Bronchial epithelial cell (primary cell): ENCODE results near the gene SELPLG. TPM values are rescaled to one million over a fixed set of nuclear protein-coding genes. Genes with fewer than 3 reads are reported as not detected.

Source experiments
- DNase-seq: peaks from one replicate; pipeline ENCODE4 v3.0.0-alpha.2; 2010; ENCODE audit warnings: low read depth
- FAIRE-seq: peaks from 2 replicates; lab custom pipeline; 2011; peaks lifted over from hg19 to GRCh38; lab: Jason Lieb, UNC
- H3K27me3 ChIP-seq: 2 replicates; pipeline ENCODE4 v1.5.1; 2011; ENCODE audit warnings: low read length; ENCODE audit not compliant: control insufficient read depth, insufficient read depth
- H3K36me3 ChIP-seq: 2 replicates; pipeline ENCODE4 v1.5.1; 2011; ENCODE audit warnings: low read length; ENCODE audit not compliant: control insufficient read depth, insufficient read depth
- H3K4me3 ChIP-seq: 2 replicates; pipeline ENCODE4 v1.5.1; 2011; ENCODE audit warnings: mild to moderate bottlenecking, low read depth, low read length, control low read depth
- total RNA-seq: library from RNA; depleted of rRNA; stranded (reverse); fragments of >200 nt; gene quantifications from 2 replicates; pipeline ENCODE4 v1.2.1, GENCODE V29; 2014
- TF ChIP-seq, protein P1 (sequence below): IDR thresholded peaks from 2 replicates; pipeline ENCODE4 v1.5.1; 2011; ENCODE audit warnings: mild to moderate bottlenecking, moderate library complexity, low read length, control low read depth, inconsistent platforms; ENCODE audit not compliant: insufficient read depth, severe bottlenecking

SELPLG gene
- total RNA-seq, 1 donor from 2014 or later = under 0.01 TPM

DNA sequence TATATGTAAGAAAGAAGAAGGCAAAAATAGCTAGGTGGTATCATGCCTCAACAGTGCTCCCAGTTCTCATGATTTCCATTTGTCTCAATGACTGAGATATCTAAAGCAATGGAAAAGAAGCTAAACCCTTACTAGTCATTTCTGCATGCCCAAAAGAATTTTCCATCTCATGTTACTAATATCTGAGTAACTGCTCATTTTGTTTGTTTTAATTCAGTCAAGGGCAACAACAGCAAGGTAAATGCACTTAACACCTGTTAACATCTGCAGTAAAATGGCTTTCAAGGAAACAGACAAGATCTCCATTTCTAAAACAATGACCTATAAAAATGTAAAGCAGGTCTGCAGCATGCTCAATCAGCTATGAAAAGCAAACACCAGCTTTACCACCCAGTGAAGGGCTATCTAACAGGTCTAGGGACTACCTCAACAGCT is 19.4 kb upstream of the SELPLG start:
- no peak for FAIRE-seq
- no peak for DNase-seq
- TF ChIP-seq, protein P1, sequence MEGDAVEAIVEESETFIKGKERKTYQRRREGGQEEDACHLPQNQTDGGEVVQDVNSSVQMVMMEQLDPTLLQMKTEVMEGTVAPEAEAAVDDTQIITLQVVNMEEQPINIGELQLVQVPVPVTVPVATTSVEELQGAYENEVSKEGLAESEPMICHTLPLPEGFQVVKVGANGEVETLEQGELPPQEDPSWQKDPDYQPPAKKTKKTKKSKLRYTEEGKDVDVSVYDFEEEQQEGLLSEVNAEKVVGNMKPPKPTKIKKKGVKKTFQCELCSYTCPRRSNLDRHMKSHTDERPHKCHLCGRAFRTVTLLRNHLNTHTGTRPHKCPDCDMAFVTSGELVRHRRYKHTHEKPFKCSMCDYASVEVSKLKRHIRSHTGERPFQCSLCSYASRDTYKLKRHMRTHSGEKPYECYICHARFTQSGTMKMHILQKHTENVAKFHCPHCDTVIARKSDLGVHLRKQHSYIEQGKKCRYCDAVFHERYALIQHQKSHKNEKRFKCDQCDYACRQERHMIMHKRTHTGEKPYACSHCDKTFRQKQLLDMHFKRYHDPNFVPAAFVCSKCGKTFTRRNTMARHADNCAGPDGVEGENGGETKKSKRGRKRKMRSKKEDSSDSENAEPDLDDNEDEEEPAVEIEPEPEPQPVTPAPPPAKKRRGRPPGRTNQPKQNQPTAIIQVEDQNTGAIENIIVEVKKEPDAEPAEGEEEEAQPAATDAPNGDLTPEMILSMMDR = no peak
- Histone ChIP-seq H3K36me3 (peaks cover 17% of the 10 kb centered on the region), H3K4me3 (no peak overlapping the region), H3K27me3 (no peaks in the 10 kb centered on the region)

DNA sequence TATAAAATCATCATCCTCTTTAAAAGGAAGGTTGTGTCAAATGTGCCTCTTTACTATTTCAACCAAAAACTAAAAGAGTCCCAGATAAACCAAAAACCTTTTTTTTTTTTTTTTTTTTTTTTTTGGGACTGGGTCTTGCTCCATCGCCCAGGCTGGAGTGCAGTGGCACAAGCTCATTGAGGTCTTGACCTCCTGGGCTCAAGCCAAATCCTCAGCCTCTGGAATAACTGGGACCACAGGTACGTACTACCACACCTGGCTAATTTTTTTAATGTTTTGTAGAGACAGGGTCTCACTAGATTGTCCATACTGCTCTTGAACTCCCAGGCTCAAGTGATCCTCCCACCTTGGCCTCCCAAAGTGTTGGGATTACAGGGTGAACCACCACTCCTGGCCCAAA is 16.4 kb upstream of the SELPLG start:
- no peaks in the 10 kb centered on the region for H3K27me3 ChIP-seq
- TF ChIP-seq, protein P1 = no peak
- H3K4me3 ChIP-seq = no peak overlapping the region
- H3K36me3 ChIP-seq = peaks cover 26% of the 10 kb centered on the region
- DNase-seq = no peak
- FAIRE-seq = no peak

DNA sequence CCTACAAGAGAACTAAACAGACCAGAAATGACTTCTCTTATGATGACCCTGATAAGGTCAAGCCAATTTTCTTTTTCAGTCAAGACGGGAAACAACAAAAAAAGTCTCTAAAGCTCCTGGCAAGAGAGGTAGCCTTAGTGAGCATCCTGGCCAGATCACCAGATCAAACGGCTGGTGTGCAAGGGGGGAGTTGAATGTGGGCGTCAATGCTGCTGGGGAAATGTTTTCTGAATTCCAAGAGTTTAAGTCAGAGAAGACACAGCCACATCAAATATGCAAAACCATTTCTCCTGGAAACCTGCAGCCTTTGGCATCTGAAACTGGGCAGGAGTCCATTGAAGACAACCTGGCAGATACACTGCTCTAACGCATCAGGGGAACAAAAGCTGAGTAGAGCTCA is 16.0 kb upstream of the SELPLG start:
- Histone ChIP-seq H3K36me3 (peaks cover 29% of the 10 kb centered on the region), H3K4me3 (no peak overlapping the region), H3K27me3 (no peaks in the 10 kb centered on the region)
- FAIRE-seq (no peak), DNase-seq (no peak)
- TF ChIP-seq, protein P1 = no peak

- H3K36me3 ChIP-seq = peaks cover 29% of the 10 kb centered on the region
- TF ChIP-seq, protein P1 = no peak
- H3K27me3 ChIP-seq = no peaks in the 10 kb centered on the region
- no peak overlapping the region for H3K4me3 ChIP-seq
- FAIRE-seq (no peak), DNase-seq (no peak)
Measured at GRCh38 chr12:108649126-108649525, 15.4 kb upstream of the SELPLG start.

DNA sequence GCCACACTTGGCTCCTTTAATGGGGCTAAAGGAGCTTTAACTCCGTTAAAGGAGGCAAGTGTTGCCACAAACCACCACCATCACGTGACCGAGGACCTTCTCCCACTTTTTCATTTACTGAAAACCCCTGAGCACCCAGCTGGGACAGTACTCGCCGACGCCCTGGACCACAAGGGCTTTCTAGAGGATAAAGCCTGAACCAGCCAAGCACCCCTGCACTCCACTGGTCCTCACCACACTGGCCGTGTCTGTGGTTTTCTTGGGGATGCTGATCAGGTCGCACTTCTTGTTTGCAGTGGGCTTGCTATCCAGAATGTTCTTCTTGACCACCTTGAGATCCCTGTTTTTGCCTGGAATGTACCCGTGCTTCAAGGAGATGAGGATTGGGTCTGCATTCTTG is 14.7 kb upstream of the SELPLG start:
- DNase-seq (no peak), FAIRE-seq (no peak)
- peaks cover 29% of the 10 kb centered on the region for H3K36me3 ChIP-seq
- H3K27me3 ChIP-seq = no peaks in the 10 kb centered on the region
- TF ChIP-seq, protein P1 = no peak
- H3K4me3 ChIP-seq = no peak overlapping the region

- no peak for DNase-seq
- FAIRE-seq = no peak
- H3K27me3 ChIP-seq = no peaks in the 10 kb centered on the region
- H3K36me3 ChIP-seq = peaks cover 28% of the 10 kb centered on the region
- no peak overlapping the region for H3K4me3 ChIP-seq
- TF ChIP-seq, protein P1 = no peak
Measured at GRCh38 chr12:108647585-108648287, 14.0 kb upstream of the SELPLG start.
